GM21367 (cell line): Measurements from ENCODE around the gene TMEM221.
"Not testable (repeated sequence)": the region's sequence is repeated elsewhere in the genome, so short reads cannot be mapped to it uniquely, and the experiment has no call there.

ENCODE experiments used
- ATAC-seq: cut with Tn5 transposase; IDR thresholded peaks from one replicate; pipeline ENCODE4 v1.9.1; 2021; ENCODE audit not compliant: unreplicated experiment

The TMEM221 gene

DNA sequence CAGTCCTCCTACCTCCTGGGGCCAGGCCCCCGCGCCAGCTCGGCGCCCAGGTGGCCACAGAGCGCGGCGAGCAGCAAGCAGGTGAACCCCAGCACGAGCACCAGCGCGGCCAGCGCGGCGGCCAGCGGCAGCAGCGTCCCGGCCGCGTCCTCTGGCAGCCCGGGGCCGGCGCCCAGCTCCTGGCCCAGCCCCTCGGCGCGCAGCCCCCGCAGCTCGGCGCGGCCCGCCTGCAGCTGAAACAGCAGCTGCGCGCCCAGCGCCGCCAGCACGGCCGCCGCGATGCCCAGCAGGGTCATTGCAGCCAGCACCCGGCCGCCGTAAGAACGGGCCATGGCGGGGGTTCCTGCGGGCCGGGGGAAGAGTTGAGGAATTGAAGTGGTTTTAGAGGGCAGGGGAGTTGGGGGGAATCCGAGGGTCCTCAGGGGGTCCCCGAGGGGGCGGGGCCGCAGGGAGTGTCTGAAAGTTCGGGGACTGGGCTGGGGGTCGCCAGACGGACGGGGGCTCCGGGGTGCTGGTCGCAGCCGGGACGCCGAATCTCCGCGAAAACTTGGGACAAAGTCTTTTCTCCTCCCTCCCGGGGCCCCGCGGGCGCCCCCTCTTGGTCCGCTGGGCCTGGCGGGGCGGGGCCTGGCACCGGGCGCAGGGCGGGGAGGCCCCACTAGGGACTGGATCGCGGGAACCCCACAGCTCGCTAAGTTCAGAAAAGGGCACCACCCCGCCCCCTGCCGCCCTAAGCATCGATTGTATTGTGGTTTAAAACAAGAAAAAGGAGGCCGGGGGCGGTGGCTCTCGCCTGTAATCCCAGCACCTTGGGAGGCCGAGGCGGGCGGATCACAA lies at the start of gene TMEM221:
TSS of gene TMEM221 (minus strand) at position 538 of the 837 bp plus-strand sequence. CDS start at position 332, 206 bp downstream.
- no peak for ATAC-seq

DNA sequence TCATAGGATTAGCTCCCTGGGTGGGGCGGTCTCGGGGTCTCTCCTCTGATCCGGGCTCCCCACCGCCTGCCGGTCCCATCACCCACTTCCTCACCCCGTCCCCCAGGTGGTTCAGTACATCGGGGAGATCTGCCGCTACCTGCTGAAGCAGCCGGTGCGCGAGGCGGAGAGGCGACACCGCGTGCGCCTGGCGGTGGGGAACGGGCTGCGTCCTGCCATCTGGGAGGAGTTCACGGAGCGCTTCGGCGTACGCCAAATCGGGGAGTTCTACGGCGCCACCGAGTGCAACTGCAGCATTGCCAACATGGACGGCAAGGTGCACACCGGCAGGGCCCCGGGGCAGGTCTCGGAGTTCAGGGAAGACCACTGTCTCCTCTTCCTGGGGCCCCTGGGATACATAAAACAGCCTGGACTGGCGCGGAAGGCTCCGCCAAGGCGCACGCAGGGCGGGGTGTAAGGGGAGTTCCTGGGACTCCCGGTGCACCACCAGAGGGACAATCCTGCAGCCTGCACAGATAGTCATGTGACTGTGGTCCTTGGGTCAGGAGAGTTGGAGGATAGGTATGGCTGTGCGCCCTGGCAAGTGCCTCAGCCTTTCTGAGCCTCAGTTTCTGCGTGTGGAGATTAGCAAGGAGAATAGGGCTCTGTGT lies 48.8 kb upstream of the TMEM221 start:
- ATAC-seq, result no peak

- no peak for ATAC-seq
Measured at GRCh38 chr19:17496337-17496997, 48.0 kb upstream of the TMEM221 start.

DNA sequence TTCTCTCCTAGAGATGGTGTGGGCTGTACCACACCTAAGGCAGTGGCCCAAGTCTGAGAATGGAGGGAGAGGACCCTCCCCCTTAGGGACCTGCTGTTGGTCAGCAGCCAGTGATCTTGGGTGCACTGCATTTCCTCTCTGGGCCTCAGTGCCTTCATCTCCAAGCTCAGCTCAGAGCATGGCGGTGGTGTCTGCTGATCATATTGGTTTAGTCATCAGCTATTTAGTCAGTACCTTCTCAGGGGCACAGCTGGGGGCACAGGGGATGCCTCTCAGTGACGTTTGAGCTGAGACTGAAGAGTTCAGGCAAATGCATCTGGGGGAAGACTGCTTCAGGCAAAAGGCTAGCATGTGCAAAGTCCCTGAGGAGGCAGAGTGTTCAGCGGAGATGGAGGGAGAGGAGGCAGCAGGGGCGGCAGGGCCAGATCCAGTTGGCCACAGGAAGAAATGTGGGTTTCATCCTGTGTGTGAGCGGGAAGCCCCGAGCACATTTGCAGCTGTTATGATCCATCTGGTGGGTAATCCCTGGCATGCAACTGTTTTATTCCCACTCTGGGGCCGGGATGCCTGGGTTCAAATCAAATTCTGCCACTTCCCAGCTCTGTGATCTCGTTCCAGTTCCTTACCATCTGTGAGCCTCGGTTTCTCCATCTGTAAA lies 47.3 kb upstream of the TMEM221 start:
- ATAC-seq, result no peak

DNA sequence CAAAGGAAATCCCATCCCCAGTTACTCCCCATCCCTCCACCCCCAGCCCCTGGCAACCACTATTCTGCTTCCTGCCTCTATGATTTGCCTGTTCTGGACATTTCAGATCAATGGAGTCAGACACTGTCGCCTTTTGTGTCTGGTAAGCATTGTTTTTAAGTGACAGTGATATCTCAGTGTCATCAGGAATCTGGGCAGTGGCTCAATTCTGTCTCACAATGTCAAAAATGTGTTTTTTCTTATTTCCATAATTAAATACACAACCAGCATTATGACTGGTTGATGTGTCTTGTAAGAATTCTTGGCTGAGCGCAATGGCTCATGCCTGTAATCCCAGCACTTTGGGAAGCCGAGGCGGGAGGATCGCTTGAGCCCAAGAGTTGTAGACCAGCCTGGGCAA lies 42.8 kb upstream of the TMEM221 start:
- ATAC-seq, result no peak

- no peak for ATAC-seq
Measured at GRCh38 chr19:17490411-17490810, 41.9 kb upstream of the TMEM221 start.

GRCh38 chr19:17489392-17490030 lies 41.0 kb upstream of the TMEM221 start:
- no peak for ATAC-seq

- no peak for ATAC-seq
Measured at GRCh38 chr19:17488593-17489391, 40.3 kb upstream of the TMEM221 start.

DNA sequence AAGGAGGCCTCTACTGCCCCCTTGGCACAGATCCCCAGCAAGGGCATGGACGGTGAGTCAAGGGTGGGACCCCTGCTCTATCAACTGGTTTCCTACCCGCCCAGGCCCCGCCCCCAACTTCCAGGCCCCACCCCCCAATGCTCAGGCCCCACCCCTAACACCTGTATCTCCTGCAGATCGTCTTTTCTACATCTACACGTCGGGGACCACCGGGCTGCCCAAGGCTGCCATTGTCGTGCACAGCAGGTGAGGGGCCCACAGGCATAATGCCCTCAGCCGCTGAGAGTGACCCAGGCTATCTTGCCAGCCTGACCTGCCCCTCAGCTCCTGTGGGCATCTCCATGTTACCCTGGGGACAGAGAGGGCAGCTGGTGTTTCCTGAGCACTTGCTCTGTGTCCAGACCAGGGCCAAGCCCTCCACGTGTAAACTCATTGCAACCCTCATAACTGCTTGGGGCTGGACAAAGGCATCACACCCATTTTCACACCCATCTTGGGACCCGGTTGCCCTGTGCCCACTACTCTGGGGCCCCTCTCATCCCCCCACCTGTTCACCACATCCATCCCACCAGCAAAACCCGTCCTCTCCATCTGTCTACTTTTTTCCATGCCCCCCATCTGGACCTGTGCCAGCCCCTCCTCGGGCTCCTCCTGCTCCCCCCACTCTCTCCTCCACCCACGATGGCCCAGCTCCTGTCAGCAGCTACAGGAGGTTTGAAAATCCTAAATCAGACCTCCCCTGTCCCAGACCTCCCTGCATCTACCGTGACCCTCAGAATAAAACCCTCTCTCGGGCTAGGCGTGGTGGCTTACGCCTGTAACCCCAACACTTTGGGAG lies 39.0 kb upstream of the TMEM221 start:
- no peak for ATAC-seq

GRCh38 chr19:17486545-17487240 lies 38.2 kb upstream of the TMEM221 start:
- ATAC-seq, result no peak

DNA sequence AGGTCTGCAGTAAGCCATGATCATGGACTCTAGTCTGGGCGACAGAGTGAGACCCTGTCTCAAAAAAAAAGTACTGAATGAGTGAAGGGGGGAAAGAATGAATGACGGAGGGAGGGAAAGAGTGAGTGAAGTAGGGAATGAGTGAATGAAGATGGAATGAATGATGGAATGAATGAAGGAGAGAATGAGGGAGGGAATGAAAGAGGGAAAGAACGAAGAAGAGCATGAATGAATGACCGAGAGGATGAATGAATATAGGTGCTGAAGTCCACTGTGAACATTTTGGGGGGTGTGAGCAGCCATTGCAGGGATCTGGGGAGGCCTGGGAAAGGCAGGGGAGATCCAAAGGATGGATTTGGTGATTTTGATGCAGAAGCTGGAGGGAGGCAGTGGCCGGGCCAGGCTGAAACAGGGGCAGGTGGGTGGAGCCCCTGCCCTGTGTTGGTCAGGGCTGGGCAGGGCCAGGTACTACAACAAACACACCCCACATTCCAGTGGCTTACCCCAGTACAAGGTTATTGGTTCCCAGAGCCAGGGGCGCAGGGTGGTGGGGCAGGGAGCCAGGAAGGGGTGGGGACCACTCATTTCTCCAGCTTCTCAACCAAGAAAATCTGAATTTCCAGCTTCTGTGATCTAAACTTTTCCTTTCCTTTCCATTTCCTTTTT lies 36.2 kb upstream of the TMEM221 start:
- ATAC-seq, result no peak

DNA sequence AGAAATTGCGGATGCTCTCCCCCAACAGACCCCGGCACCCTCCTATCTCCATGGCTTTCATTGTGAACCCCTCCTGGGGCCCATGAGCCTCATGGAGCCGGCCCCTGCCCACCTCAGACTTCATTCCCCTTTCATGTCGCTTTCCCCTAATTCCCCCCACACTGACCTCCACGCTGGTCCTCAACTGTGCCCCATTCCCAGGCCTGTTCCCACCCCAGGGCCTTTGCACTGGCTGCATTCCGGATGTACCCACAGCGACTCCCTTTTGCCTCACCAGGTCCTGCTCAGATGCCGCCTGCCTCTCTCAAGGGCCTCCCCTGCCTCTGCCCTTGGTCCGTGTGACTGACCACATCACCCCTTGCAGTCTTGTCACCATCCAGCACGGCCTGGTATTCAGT lies 35.1 kb upstream of the TMEM221 start:
- ATAC-seq, result no peak

- ATAC-seq, result no peak
Measured at GRCh38 chr19:17482877-17483604, 34.6 kb upstream of the TMEM221 start.

- no peak for ATAC-seq
Measured at GRCh38 chr19:17481986-17482385, 33.5 kb upstream of the TMEM221 start.

GRCh38 chr19:17479325-17479791 lies 30.9 kb upstream of the TMEM221 start:
- ATAC-seq, result no peak

DNA sequence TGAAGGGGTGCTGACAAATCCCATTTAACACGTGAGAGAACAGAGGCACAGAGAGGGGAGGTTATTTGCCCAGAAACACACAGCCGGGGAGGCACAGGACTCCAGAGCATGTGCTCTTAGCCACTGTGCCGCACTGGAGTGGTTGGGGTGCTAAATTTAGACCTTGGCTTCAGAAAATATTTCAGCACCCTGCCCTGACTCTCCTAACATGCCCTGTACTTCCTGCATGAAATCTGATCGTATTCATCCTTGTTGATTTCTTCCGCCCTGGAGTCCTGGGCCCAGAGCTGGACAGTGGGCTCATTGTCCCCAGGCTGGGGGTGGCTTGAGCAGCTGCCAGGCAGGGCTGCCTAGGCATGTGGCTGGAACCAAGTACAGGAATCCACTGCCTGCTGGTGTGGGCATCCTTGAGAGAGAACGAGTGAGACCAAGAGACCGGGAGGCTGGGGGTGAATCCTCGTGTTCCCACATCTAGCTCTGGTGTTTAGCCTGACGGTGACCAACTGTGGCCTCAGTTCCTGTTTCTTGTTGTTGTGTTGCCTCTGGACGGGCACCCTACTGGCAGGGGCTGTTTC lies 27.2 kb upstream of the TMEM221 start:
- no peak for ATAC-seq

DNA sequence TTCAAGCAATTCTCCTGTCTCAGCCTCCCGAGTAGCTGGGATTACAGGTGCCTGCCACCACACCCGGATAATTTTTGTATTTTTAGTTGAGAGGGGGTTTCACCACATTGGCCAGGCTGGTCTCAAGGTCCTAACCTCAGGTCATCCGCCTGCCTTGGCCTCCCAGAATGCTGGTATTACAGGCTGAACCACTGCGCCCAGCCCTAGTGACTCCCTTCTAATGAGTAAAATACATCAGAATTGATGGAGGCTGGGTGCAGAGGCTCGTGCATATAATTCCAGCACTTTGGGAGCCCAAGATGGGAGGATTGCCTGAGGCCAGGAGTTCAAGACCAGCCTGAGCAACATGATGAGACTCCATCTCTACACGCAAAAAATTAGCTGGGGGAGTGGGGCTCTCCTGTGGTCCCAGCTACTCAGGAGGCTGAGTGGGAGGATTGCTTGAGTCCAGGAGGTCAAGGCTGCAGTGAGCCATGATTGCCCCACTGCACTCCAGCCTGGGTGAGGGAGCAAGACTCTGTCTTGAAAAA lies 26.6 kb upstream of the TMEM221 start:
- not testable (repeated sequence) for ATAC-seq
